Right forelimb (tissue), 1 donor: ENCODE measurements around the gene BCAS1.

ENCODE experiments used
- DNase-seq: peaks from one replicate; pipeline ENCODE4 v3.0.0-alpha.2; 2018

The BCAS1 gene

DNA sequence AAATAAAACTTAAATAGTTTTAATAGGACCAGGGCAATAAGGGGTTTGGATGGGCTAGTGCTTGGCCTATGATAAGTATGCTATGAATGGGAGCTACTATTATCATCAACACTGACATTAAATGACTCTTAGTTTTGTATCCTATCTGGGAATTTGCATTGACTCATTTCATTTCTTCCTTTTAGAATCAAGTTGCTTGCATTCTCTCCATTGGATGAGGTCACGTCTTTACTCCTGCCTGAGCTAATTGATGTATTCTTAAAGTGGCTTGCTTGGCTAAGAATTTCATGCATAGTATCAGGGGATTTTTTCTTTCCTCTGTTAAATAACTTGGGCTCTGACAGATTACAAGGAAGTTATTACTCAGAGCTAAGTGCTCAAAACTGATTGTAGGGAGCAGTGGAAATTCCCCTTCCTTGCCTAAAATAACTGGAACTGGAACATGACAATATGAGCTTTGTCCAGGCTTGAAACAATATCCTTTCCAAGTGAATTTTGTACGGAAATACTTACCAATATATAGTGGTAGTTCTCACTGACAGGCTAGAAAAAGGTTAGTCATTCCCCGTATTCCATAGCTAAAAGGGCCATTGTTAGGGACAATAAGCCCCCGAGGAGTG lies 169.9 kb downstream of the BCAS1 start:
- DNase-seq = no peak

DNA sequence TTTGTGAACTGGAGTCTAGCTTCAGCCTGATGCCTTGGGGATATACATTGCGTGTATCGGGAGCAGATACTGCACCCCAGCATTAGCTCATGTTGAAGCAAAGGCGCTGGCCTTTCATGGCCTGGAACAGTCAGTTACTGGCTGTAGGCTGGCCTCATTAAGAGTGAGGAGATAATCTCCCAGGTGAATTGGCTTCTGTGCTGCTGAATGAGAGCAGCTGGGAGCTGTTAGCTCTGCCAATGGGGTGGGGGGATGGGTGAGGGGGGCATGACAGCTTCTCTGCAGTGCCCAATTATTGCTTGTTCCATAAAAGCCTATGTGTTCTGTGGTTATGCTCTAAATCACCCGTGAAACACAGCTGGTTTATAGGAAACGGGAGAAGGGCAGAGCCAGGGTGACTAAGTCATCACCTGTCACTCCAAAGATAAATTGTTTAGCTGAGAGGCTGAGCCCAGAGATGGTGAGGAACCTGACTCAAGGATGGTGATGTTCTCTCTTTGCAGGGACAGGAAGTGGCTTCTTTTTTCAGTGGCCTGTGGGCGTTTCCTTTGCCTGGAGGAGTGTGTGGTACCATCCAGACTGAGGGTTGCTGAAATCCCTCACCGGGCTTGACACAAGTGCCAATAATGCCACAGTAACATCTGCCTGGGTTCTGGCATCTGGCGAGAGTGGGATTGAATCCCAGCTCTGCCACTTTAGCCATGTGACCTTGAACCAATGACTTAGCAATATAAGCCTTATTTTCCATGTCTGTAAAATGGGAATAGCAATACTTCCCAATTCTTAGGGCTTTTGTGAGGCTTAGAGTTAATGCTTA lies 170.8 kb downstream of the BCAS1 start:
- no peak for DNase-seq

DNA sequence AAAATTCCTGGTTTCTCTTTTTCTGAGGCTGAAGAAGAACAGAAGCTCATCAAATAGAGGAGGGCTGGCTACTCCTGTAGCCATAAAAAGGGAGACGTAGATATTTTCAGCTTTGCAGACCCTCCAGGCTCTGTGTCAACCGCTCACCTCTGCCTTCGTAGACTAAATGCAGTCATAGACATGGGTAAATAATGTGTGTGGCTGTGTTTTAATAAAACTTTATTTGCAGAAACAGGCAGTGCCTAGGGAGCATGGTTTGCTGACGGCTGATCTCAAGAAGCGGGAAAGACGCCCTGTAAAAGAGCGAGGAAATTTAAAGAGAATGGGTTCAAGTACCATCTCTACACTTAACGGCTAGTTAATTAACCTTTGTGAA lies 171.8 kb downstream of the BCAS1 start:
- no peak for DNase-seq

DNA sequence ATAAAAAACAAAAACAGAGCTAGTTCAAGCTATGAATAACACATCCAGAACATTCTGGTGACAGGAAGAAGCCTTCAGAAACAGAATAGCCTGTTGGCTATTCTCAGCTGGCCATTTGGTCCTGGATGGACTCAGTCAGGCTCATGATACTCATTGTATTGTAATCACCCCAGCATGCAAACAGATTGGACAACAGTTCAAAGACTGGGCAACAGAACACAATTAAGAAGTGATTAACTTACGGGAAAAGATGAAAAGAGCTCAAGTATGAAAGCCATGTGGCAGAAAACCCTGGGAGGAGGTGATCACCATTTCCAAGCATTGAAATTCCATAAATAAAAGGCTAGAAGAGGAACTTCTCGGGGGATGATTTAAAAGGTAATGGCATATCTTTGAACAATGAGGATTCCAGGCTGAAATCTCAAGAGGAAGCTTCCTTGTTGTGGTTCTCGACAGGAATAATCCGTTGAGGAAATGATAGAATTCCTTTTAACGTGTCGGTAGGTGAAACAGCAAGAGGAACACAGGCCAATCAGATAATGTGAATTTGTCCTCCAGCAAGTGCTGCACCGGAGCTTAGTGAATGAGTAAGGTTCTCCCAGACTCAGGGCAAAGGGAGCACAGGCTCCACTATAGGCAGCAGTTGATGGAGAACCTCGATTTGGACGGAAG lies 172.4 kb downstream of the BCAS1 start:
- DNase-seq = no peak

DNA sequence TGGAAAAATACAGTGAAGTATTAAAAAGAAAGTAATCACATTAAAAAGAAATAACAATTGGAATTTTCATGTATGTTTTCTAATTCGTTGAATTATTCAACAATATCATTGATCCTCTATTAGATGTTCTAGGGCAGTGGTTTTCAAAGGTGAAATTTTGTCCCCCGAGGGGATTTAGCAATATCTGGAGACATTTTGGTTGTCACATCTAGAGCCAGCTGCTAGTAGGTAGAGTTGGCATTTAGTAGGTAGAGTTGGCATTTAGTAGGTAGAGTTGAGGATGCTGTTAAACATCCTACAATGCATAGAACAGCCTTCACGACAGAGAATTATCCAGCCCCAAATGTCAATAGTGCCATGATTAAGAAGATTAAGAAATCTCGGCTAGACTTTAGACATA lies 173.7 kb downstream of the BCAS1 start:
- DNase-seq = no peak

DNA sequence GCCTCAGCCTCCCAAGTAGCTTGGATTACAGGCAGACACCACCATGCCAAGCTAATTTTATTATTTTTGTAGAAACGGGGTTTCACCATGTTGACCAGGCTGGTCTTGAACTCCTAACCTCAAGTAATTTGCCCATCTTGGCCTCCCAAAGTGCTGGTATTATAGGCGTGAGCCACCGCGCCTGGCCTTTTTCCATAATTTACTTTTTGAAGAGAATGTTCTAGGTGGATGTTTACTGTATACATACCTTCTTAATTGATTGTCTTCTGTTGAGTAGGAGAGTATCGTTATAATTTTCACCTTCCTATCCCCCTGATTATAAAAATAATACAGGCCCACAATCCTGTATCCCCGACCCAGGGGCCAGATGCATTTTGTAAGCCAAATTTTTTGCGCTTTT lies 174.4 kb downstream of the BCAS1 start:
- DNase-seq = no peak

DNA sequence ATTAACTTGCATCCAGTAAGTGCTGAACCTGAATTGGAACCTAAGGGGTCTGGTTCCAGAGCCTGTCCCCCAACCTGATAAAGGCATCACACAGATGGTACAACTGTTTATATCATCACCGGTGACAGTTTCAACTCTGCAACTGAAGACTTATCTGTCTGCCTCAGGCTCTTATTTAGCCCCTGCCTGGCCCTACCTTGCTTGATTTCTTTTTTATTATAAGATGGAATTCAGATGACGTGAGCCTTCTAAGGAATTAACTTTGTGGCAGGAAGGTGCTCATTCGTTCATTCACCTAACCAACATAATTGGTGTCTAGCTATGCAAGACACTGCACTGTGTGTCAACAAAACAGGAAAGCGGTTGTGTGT lies 175.0 kb downstream of the BCAS1 start:
- DNase-seq = no peak

DNA sequence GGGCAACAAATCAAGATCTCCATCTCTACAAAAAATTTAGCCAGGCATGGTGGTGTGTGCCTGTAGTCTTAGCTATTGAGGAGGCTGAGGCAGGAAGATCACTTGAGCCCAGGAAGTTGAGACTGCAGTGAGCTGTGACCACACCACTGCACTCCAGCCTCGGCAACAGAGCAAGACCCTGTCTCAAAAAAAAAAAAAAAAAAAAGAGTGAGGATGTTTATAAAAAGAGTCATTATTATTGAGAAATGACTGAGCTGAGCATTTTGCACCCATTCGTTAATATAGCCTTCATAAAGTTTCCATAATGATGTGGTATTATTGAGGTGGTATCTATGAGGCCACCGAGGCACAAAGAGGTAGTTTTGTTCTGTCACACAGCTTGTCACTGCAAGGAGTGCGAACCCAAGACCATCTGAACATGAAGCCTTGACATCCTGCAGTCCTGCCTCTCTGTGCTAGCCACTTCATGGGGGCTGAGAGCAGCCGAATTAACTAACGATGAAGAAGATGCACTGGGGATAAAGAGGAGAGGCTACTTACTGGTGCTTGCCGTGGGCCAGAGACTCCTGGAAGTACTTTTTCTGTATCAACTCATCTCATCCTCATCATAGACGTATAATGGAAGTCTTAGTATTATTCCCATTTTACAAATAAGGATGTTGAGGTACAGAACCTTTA lies 175.5 kb downstream of the BCAS1 start:
- DNase-seq = no peak
